Neural progenitor cell (in vitro differentiated cells): Measurements from ENCODE around the gene MDN1.

Source experiments
- EZH2 ChIP-seq: fragments of 200-600 bp; sonication (generic); IDR thresholded peaks from 2 replicates; pipeline ENCODE4 v1.6.1; 2017; ENCODE audit warnings: antibody characterized with exemption, mild to moderate bottlenecking, moderate library complexity
- EZH2phosphoT487 ChIP-seq: fragments of 200-600 bp; sonication (generic); IDR thresholded peaks from 2 replicates; pipeline ENCODE4 v1.6.1; 2017; ENCODE audit warnings: antibody characterized with exemption
- TF ChIP-seq, protein P1 (sequence below): fragments of 200-600 bp; sonication (generic); IDR thresholded peaks from 2 replicates; pipeline ENCODE4 v1.5.1; 2017; ENCODE audit warnings: antibody characterized with exemption, mild to moderate bottlenecking

DNA sequence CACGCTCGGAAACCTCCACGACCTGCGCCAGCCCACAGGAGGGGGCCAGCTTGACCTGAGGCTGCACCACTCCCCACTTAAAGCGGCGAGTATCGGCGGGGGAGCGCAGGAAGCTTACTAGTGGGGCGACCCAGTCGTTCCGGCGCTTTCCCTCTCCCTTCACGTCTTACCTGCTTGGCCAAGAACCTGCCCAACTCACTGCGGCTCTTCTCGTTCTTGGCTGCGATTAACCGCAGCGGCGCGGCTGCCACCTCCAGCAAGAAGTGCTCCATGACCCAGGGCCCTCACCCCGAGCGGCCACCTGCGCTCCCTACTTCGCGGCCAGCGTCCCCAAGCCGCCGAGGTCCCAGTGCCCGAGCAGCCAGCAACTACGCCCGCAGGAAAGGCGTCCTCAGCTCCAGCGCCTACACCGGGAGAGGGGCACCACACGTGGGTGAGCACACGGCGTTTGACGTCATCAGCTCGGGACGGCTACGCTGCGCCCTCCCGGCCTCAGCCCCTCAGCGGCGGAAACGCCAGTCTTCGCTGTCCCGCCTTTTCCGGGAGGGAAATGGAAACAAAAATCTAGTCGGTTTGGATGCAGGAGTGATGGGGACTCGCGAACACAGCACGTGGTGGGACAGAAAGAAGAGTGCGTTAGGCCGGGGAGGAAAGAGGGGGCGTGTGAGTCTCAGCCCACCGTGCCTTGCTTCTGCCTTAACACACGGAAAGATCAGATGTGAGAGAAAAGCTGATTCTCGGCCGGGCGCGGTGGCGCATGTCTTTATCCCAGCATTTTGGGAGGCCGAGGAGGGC lies at the start of gene MDN1:
- TF ChIP-seq, protein P1, sequence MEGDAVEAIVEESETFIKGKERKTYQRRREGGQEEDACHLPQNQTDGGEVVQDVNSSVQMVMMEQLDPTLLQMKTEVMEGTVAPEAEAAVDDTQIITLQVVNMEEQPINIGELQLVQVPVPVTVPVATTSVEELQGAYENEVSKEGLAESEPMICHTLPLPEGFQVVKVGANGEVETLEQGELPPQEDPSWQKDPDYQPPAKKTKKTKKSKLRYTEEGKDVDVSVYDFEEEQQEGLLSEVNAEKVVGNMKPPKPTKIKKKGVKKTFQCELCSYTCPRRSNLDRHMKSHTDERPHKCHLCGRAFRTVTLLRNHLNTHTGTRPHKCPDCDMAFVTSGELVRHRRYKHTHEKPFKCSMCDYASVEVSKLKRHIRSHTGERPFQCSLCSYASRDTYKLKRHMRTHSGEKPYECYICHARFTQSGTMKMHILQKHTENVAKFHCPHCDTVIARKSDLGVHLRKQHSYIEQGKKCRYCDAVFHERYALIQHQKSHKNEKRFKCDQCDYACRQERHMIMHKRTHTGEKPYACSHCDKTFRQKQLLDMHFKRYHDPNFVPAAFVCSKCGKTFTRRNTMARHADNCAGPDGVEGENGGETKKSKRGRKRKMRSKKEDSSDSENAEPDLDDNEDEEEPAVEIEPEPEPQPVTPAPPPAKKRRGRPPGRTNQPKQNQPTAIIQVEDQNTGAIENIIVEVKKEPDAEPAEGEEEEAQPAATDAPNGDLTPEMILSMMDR, result no peak
- TF ChIP-seq EZH2 (no peak), EZH2phosphoT487 (no peak)
